Endothelial cell (in vitro differentiated cells): ENCODE measurements around the gene ERVMER34-1. TPM values are rescaled to one million over a fixed set of nuclear protein-coding genes. Genes with fewer than 3 reads are reported as not detected.

Experiments
- DNase-seq: peaks from one replicate; pipeline ENCODE4 v3.0.0; 2021; ENCODE audit warnings: low spot score
- H3K27ac Mint-ChIP-seq: one replicate; pipeline ENCODE4 v1.8.0; 2021; ENCODE audit warnings: mixed read lengths, inconsistent platforms; ENCODE audit not compliant: unreplicated experiment
- H3K27me3 Mint-ChIP-seq: one replicate; pipeline ENCODE4 v1.8.0; 2021; ENCODE audit warnings: mild to moderate bottlenecking, moderate library complexity, mixed read lengths, inconsistent platforms; ENCODE audit not compliant: unreplicated experiment
- H3K36me3 Mint-ChIP-seq: one replicate; pipeline ENCODE4 v1.8.0; 2021; ENCODE audit warnings: mild to moderate bottlenecking, low read depth, mixed read lengths, inconsistent platforms; ENCODE audit not compliant: unreplicated experiment
- H3K4me1 Mint-ChIP-seq: one replicate; pipeline ENCODE4 v1.8.0; 2021; ENCODE audit warnings: mild to moderate bottlenecking, mixed read lengths, inconsistent platforms; ENCODE audit not compliant: unreplicated experiment
- H3K4me3 Mint-ChIP-seq: one replicate; pipeline ENCODE4 v1.8.0; 2021; ENCODE audit warnings: mild to moderate bottlenecking, mixed read lengths, inconsistent platforms; ENCODE audit not compliant: unreplicated experiment
- H3K9me3 Mint-ChIP-seq: one replicate; pipeline ENCODE4 v1.8.0; 2021; ENCODE audit warnings: mixed read lengths, inconsistent platforms; ENCODE audit not compliant: unreplicated experiment
- total RNA-seq: library from RNA; stranded (reverse); fragmentation: NEBNext Ultra II Directional; extraction: Animal tissue kit (Norgen Biotek cat#: 25700); gene quantifications from one replicate; pipeline ENCODE4 v1.2.1, GENCODE V29; 2021; ENCODE audit not compliant: unreplicated experiment
- TF ChIP-seq, protein P1 (sequence below): fragments of 200-600 bp; sonication (generic); IDR thresholded peaks from one replicate; pipeline ENCODE4 v1.5.0; 2021; ENCODE audit warnings: antibody characterized with exemption; ENCODE audit not compliant: unreplicated experiment

The ERVMER34-1 gene
- total RNA-seq, 1 donor from 2014 or later = 0.44 TPM

DNA sequence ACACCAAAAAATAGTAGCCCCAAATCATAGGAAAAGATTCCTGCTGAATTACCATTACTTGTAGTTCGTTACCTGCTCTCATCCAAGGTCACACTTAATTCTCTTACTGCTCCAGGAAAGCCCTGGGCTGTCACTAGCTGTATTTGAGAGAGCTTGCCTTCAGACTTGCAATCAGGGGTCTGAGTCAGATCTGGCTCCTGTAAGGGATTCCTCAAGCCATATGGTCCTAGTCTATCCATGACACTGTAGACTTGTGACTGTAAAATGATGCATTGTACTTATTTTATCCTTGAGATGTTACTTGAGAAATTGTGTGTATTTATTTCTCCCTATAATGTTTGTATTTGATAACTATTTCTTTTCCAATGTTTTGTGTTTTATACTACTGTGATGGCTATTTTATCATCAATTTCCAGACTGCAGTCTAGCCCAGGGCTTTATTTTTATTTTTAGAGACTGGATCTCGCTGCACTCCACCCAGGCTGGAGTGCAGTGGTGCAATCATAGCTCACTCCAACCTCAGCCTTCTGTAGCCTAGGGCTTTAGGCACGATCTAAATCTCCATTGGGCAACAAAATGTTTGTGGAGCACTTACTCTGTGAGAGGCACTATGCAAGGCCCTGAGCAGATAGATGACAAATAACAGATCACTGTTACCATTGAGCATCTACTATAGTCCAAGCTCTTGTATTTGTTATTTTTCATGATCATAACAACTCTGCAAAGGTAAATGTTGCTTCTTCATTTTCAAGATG, 24.2 kb downstream of the ERVMER34-1 start:
- Mint-ChIP-seq H3K27ac (no peak overlapping the region), H3K4me3 (no peak overlapping the region), H3K27me3 (peaks cover 4% of the 10 kb centered on the region), H3K4me1 (peaks cover 20% of the 10 kb centered on the region), H3K36me3 (peaks cover 4% of the 10 kb centered on the region), H3K9me3 (no peaks in the 10 kb centered on the region)
- TF ChIP-seq, protein P1, sequence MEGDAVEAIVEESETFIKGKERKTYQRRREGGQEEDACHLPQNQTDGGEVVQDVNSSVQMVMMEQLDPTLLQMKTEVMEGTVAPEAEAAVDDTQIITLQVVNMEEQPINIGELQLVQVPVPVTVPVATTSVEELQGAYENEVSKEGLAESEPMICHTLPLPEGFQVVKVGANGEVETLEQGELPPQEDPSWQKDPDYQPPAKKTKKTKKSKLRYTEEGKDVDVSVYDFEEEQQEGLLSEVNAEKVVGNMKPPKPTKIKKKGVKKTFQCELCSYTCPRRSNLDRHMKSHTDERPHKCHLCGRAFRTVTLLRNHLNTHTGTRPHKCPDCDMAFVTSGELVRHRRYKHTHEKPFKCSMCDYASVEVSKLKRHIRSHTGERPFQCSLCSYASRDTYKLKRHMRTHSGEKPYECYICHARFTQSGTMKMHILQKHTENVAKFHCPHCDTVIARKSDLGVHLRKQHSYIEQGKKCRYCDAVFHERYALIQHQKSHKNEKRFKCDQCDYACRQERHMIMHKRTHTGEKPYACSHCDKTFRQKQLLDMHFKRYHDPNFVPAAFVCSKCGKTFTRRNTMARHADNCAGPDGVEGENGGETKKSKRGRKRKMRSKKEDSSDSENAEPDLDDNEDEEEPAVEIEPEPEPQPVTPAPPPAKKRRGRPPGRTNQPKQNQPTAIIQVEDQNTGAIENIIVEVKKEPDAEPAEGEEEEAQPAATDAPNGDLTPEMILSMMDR = no peak
- no peak for DNase-seq

DNA sequence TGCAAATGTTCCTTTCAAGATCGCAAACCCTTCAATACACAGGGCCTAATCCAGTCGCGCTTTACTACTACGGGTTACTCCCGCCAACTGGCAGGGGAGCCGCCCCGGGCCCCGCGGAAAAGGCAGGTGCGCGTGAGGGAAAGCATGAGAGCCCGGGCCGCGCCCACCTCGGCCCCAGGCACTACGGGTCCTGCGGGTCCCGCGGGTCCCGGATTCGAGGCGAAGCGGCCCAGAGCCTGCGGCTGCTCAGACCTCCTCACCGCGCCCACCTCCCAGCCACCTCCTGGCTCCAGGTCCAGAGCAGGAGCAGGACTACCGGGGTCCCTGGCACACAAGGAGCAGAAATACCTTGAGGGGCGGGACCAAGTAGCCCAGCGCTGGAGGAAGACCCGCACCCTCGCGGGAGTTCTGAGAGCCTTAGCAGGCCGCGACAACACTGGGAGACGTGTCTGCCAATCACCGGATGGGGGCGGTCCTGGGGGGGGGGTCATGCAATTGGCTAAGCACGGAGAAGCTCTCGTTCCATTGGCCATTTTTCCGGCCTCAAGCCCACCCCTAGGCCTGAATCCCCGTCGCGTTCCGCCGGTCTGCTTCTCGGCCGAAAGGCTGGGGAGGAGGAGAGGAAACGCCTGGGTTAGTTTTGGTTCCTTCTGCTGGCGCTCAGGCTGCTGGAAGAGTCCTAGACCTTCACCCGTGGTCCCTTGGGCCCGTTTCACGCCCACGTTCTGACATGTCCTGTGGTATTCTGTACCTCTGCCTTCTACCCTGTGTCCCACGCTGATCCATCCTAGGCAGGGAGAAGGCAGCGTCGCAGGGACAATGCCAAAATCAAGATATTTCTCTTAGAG, 29.0 kb downstream of the ERVMER34-1 start:
- peaks cover 4% of the 10 kb centered on the region for H3K36me3 Mint-ChIP-seq
- TF ChIP-seq, protein P1 = no peak
- H3K4me3 Mint-ChIP-seq = peak overlapping the region; percentile 84
- H3K9me3 Mint-ChIP-seq = no peaks in the 10 kb centered on the region
- peak; percentile 86 for DNase-seq
- H3K27me3 Mint-ChIP-seq = peaks cover 5% of the 10 kb centered on the region
- H3K4me1 Mint-ChIP-seq = peaks cover 3% of the 10 kb centered on the region
- peak overlapping the region; percentile 87 for H3K27ac Mint-ChIP-seq

DNA sequence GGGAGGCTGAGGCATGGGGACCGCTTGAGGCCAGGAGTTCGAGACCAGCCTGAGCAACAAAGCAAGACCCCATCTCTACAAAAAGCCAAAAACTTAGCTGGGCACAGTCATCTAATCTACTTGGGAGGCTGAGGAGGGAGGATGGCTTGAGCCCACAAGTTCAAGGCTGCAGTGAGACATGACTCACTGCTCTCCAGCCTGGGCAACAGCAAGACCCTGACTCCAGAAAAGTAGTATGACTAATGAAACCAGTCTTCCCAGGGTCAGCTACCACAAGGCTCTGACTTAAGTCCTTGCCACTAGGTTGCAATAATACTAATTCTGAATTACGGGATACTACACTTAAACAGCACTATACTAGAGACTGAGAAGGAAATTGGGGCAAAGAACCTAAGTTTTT, 33.1 kb downstream of the ERVMER34-1 start:
- H3K4me3 Mint-ChIP-seq = no peak overlapping the region
- peaks cover 25% of the 10 kb centered on the region for H3K4me1 Mint-ChIP-seq
- H3K27me3 Mint-ChIP-seq = peaks cover 14% of the 10 kb centered on the region
- H3K27ac Mint-ChIP-seq = no peak overlapping the region
- peaks cover 21% of the 10 kb centered on the region for H3K36me3 Mint-ChIP-seq
- no peaks in the 10 kb centered on the region for H3K9me3 Mint-ChIP-seq
- DNase-seq = no peak
- TF ChIP-seq, protein P1 = no peak

DNA sequence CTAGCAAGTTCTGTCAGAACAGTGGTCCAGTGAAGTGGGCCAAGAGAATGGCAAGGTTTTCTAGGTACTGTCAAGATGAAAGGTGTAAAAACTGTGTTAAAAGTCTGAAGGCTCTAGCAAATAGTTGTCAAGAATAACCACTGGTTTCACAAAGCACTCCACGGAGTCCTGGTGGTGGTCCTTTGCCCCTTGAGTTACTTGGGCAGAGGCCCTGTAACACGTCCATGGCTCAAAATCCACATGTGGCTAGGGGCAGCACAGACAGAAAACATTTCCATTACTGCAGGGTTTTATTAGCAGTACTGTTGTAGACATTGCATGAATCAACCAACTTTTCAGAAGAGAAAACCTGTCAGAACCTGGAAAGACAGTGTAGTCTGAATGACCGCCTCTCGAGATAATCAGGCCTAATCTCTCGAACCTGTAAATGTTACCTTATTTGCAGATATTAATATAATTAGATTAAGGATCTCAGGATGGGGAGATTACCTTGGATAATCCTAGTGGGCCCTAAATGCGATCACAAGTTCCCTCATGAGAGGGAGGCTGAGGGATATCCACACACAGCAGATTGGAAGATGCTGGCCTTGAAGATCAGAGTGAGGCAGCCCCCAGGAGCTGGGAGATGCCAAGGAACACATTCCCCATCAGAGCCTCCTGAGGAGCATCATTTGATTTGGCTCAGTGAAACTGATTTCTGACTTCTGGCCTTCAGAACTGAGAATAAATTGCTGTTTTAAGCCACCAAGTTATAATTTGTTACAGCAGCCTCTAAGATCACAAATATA, 34.7 kb downstream of the ERVMER34-1 start:
- H3K4me1 Mint-ChIP-seq = peaks cover 22% of the 10 kb centered on the region
- peaks cover 16% of the 10 kb centered on the region for H3K27me3 Mint-ChIP-seq
- no peaks in the 10 kb centered on the region for H3K9me3 Mint-ChIP-seq
- TF ChIP-seq, protein P1 = no peak
- no peak overlapping the region for H3K4me3 Mint-ChIP-seq
- H3K27ac Mint-ChIP-seq = no peak overlapping the region
- DNase-seq = no peak
- peaks cover 17% of the 10 kb centered on the region for H3K36me3 Mint-ChIP-seq
